ENCODE measurements around the gene DAP3.
"Not testable (repeated sequence)": the region's sequence is repeated elsewhere in the genome, so short reads cannot be mapped to it uniquely, and the experiment has no call there.

Gene DAP3

GRCh38 chr1:155689081-155689607, at the start of gene DAP3:
DAP3 (plus strand) TSS chr1:155689091; CDS start chr1:155709780, 20,689 bp downstream.
- not testable (repeated sequence) for DNase-seq

- no peak for DNase-seq
These were observed 48.5 kb upstream of the DAP3 start for GRCh38 chr1:155640367-155640766.

DNA sequence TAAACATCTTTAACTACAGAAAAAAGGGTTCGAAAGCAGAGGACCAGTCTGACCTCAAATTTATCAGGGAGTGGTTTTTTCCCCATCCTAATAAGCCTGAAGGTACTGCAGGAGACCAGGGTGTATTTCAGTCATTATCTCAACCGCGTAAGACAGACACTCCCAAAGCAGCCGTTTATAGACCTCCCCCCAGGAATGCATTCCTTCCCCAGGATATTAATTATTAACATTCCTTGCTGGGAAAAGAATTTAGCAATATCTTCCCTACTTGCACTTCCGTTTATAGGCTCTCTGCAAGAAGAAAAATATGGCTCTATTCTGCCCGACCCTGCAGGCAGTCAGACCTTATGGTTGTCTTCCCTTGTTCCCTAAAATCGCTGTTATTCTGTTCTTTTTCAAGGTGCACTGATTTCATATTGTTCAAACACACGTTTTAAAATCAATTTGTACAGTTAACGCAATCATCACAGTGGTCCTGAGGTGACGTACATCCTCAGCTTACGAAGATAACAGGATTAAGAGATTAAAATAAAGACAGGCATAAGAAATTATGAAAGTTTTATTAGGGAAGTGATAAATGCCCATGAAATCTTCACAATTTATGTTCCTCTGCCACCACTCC, 46.2 kb upstream of the DAP3 start:
- DNase-seq = not testable (repeated sequence)

DNA sequence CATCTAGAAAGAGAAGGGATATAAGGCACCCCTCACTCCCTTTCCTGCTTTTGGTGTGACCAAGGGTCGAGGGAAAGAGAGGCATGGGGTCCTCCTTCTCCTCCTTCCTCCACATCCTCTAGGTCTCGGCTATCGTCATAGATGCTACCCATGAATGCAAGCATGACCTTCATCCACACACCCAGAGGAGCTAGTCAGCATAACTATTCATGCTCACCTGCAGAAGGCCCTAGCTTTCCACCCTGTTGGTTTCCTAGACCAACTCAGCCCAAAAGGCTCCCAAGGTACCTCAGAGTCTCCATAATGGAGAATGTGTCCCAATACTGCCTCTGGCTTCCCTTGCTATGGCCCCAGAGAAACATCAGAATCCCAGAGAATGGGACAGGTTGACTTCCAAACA, 45.7 kb upstream of the DAP3 start:
- DNase-seq = no peak

DNA sequence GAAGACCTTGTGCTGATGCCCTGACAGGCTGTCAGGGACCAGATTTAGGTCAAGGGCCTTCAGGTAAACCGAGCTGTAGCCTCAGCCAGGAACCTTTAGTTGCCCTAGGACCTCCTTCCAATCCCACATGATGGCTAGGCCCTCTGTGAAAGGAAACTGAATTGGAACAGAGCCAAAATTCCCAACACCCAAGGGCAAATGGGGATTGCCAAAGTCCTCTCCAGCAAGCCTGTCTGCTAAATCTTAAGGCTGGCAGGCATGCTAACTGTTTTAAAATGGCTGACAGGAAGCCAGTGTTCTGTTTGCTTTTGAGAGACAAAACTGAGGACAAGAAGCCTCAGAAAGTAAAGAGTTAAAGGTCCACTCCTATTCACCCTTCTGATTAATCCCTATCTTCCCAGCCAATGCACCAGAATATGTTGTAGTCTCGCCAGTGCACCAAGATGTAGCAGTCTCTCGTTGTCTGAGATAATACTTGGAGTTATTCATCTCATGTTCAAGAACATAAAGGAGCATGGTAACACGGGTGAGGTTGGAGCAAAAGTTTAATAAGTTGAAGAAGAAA, 43.8 kb upstream of the DAP3 start:
- no peak for DNase-seq

DNA sequence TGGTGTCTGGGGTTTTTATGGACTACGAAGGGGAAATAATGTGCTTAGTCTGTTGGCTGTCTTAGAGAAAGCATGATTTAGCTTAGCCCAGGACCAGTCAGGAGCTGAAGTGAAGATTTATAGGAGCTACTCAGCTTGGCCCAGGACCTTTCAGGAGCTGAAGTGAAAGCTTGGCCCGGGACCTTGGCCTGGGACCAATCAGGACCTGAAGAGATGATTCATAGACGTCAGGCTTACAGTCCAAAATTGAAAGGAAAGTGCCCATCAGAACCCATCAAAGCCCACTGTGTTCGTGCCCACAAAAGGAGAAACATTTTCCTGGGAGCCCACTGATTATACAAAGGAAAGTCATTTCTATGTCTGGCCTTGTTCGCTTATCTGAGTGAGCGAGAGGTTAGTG, 43.2 kb upstream of the DAP3 start:
- DNase-seq = no peak

- DNase-seq = no peak
These were observed 42.6 kb upstream of the DAP3 start for GRCh38 chr1:155646307-155646706.

DNA sequence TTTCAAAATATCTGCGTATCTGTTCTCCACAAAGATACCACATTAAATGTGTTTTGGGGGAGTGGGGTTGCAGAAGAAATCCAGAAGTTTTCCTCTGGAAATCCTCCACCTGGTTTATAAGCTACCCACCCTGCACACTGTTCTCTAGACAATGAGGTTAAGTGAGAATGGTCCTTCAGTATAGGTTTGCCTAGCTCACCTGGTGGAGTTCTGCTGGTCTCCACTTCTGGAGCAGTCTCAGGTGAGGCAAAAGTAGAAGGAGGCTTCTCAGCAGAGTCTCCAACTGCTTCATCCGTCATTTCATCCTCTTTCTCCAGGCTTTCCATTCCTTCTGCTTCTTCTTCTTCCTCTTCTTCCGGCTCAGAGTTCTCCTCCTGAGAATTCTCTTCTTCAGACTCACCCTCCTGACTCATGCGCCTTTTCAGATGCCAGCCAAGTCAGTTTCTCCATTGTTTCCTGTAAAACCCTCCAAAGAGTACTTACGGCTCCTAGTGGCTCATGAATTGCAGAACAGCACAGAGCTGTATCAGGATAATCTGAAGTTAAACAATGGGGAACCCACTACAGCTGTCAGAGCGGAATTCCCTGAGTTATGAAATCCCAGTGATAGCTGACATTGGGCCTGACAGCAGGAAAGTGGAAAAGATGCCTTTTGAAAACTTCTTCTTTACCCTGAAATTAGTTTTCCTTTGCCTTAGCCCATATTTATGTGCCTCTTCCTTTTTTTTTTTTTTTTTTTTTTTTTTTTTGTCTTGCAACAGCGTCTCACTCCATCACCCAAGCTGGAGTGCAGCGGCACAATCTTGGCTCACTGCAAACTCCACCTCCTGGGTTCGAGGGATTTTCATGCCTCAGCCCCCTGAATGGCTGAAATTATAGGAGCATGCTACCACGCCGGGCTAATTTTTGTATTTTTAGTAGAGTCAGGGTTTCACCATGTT, 40.4 kb upstream of the DAP3 start:
- peak; percentile 33 for DNase-seq

- no peak for DNase-seq
These were observed 39.2 kb upstream of the DAP3 start for GRCh38 chr1:155649676-155650075.

- no peak for DNase-seq
These were observed 38.6 kb upstream of the DAP3 start for GRCh38 chr1:155650231-155650757.

DNA sequence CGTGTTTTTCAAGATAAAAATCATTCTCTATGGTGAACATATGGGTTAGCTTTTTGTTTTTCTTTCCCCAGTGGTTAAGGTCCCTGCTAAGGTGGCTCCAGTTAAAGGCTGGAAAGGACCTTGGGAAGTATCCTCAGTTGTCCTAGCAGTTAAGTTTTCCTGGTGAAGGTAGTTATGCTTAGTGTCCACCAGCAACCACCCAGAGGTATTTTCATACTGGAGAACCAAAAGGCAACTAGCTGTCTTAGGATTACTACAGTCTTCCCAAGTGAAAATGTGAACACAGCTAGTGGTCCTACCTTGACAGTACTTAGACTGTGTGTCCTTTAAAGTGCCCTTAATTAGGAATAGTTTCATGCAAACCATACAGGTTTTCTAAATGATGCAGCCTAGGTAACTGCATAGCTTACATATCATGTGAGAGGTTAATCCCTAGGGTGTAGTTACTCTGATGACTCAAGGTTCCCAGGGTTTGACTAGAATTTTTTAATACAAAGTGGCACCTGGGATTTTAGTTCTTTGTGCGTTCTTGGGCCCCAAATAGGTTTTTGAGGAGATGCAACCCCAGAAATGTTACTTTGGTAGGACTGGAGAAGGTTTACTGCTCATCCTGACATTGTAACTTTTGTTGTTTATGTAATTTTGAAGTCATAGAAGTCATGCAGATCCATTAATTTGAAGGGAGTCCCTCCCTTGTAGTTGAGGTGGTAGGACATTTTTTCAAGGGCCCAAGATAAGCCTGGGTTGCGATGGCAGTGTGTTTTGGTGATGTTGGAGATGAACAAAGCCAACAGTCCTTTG, 36.8 kb upstream of the DAP3 start:
- DNase-seq = peak; percentile 32

GRCh38 chr1:155652951-155653350, 35.9 kb upstream of the DAP3 start:
- no peak for DNase-seq

DNA sequence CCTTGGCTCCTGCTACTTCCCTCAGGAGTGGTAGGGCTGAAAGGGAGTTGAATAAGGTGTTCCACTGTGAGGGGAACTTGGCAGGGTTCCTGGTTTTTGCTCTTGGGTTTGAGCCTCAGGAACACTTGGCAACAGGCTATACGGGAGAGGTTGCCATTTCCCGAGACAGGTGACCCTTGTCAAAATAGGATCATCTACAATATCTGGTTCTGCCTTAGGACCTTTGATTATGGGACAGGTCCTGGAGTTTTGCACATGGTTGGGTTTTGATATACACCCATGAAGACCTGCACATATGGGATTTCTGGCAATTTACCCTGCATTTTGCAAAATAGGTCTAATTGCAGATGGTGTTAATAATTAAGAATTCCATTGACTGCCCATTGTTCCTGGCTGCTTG, 31.4 kb upstream of the DAP3 start:
- DNase-seq = no peak

- not testable (repeated sequence) for DNase-seq
These were observed 27.7 kb upstream of the DAP3 start for GRCh38 chr1:155661239-155661638.

DNA sequence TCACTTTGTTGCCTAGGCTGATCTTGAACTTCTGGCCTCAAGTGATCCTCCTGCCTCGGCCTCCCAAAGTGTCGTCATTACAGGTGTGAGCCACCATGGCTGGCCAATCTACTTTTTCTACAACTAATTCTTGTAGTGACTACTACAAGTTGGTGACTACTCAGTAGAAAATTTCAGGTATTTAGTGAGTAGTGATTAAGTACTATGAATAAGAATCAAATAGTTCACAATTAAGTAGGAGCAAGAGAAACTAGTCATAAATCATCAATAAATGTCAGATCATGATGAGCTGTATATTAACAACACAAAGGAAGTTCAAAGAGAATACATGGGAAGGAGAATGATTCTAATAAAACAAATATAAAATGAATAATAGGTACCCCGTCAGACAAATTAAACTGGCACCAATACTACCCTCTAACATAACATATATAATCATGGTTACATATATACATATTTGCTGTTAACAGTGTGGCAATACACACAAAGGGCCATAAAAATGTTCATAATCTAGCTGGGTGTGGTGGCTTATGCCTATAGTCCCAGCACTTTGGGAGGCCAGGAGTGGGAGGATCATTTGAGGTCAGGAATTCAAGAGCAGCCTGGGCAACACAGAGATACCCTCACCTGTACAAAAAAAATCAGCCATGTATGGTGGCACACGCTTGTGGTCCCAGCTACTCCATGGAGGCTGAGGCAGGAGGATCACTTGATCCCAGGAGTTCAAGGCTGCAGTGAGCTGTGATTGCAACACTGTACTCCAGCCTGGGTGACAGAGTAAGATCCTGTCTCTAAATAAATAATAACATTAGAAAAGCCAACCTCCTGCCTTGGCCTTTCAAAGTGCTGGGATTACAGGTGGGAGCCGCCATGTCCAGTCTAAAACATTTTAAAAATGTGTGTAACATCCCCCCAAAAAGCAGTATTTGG, 19.4 kb upstream of the DAP3 start:
- DNase-seq = no peak

DNA sequence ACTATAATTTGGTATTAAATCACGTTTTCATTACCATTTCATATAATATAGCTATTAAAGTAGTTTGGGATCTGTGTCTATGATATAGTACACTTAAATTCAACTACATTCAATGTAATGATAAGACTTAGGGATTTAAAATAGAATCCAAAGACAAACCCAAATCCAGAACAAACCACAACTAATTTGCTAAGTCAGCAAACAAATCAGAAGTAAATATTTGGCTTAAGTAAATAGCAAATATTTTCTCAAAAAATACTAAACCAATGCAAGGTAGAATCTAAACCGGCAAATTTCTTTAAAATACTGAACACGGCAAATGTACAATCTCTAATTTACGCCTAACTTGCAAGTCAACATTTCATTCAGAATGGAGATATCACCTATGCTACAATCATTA, 17.1 kb upstream of the DAP3 start:
- DNase-seq = no peak

- no peak for DNase-seq
These were observed 15.9 kb upstream of the DAP3 start for GRCh38 chr1:155673003-155673402.

GRCh38 chr1:155678027-155678426, 10.9 kb upstream of the DAP3 start:
- no peak for DNase-seq

- DNase-seq = not testable (repeated sequence)
These were observed 9.9 kb upstream of the DAP3 start for GRCh38 chr1:155678992-155679391.

DNA sequence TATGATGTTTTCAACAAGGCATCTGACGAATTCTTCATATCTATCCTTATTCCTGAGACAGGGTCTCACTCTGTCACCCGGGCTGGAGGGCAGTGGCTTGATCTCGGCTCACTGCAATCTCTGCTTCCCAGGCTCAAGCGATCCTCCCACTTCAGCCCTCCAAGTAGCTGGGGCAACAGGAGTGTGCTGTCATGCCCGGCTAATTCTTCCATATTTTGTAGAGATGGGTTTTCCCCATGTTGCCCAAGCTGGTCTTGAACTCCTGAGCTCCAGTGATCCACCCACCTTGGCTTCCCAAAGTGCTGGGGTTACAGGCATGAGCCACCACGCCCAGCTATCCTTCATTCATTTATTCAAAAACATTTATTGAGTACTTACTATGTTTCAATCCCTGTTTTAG, 8.4 kb upstream of the DAP3 start:
- DNase-seq = no peak

DNA sequence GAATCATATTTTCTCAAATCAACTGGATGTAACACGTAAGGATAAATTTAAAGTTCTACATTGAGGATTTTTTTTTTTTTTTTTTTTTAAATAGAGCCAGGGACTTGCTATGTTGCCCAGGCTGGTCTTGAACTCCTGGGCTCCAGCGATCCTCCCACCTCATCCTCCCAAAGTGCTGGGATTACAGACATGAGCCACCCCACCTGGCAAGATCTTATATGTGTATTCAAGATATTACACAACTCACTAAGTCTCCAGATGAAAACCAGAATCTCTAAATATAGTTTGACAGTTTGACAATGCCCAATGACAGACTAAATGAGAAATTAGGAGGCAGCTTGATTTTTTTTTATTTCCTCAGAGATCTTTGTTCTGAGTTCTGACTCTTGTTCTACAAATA, 7.1 kb upstream of the DAP3 start:
- no peak for DNase-seq
